ENCODE data around the gene DIP2C.
"Not testable (repeated sequence)": the region's sequence is repeated elsewhere in the genome, so short reads cannot be mapped to it uniquely, and the experiment has no call there.

DIP2C gene

DNA sequence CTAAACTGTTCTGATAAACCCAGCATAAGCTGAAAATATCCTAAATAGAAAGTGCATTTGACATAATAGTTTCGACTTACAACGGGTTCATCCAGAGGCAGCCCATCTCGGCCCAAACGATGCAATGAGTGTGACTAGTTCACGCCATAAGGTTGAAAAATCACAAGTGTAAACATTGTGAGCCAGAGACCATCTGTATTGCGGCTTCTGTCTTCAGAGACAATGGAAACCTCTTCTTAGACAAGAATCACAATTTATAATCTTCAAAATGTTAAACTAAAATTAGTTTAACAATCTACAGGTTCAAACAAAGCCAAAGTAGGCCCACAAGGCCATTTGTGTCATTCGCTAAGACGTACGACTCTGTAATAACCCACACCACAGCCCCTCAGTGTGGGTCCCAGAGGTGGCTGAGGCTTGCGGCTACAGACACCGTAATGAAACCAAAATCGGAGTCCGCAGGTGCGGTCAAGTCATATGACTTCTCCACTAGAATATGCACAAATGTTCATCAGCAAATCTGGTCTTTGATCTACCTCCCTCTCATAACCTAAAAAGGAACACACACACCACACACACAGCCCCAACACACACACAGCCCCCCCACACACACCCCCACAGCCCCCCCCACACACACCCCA lies 81.8 kb downstream of the DIP2C start:
- DNase-seq: no peak

DNA sequence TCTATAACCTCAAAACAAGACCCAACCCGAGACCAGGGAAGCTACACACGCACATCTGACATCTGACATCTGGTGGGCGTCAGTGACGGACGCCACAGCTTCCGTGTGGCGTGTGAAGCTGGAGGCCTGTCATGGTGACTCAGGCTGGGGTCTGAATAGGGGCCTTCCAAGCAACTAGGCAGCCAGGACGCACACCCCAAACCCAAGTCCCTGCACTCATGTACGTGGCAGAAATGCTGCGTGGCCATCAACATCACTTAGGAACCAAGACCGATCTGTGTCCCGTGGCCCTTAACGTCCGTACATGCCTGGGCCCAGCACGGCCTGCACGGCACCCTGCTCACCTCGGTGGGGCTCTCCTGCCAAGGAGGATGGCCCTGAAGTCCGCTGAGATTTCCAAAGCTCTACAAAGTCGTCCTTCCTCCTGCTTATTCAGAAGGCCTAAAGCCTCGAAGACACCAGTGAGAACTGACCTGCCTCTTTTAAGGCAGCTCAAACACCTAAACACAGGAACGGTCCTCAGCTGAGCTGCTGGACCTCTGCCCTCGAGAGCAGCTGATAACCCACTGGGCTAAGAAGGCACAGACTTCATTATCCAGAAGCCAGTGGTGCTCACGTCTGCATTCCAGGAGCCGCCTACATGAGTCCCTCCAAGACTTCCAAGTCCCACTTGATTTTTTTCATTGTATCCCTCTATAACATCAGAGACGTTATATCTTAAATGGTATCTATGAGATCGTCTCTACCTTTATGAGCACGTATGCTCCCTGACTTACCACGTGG lies 82.5 kb downstream of the DIP2C start:
- DNase-seq: no peak

- no peak for DNase-seq
Observed at GRCh38 chr10:605632-606325, 83.7 kb downstream of the DIP2C start.

DNA sequence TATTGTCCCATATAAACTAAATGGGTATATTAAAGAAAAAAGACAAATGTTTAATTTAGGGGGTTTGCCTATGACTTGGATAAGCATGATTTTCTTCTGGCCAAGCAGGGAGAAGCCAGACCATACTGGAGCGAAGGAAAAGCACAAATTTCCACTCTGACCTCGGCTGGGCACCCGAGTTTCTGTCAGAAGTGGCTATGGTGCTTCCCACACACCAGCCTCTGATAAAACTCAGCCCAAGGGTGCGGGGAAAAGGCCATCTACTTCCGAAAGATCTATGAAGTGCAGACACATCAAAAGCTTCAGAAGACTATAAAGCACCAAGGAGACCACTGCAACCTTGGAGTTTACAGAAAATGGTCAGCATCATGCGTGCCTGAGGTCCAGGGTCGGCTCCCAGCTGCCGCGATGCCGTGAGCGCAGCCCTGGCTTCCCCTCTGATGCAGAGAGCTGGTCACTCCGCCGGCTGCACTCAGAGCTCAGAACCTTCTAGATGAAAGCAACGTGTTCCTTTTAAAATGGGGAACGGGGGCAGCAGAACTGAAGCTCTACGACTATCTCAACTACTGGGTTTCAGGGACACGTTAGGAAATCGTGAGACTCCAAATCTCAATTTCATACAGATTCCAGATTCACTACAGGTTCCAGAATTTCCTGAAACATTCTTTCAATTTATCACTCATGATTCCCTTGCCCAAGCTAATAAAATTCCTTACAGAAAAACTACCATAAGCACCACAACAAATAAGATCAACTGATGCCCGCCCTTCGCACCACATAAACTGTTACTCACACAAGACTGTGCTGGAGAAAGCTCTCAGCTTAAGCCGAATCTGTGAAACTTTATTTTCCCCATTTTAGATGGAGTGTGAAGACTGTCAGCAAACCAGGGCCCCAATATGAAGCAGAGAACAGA lies 84.5 kb downstream of the DIP2C start:
- no peak for DNase-seq

DNA sequence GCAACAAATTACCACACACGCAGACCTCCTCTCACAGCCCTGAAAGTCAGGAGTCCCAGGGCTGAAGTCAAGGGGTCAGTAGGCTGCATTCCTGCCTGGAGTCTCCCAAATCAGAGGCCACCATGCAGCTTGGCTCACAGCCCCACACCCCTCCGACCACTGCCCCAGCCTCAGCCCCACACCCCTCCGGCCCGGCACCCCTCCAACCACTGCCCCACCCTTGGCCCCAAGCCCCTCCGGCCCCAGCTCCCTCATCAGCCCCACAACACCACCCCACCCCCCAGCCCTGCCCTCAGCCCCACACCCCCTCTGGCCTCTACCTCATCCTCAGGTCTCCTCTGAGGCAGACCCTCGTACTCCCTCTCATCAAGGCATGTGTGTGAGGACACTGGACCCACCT lies 85.7 kb downstream of the DIP2C start:
- no peak for DNase-seq

GRCh38 chr10:602391-603005 lies 87.0 kb downstream of the DIP2C start:
- DNase-seq: no peak

DNA sequence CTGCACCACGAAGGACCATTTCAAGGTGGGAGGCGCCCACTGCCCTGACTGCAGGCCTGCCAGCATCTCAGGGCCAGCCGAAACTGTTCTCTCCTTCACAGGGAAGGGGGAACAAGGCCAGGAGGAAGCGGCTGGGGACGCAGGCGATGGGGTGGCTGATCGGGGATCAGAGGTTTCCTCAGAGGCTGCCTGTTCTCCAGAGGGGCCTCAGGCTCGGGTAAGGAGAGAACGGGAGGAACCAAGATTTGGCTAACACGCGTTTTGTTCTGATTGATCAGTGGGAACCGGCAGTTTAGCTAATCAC lies 87.9 kb downstream of the DIP2C start:
- no peak for DNase-seq

GRCh38 chr10:600876-601659 lies 88.4 kb downstream of the DIP2C start:
- DNase-seq: no peak

DNA sequence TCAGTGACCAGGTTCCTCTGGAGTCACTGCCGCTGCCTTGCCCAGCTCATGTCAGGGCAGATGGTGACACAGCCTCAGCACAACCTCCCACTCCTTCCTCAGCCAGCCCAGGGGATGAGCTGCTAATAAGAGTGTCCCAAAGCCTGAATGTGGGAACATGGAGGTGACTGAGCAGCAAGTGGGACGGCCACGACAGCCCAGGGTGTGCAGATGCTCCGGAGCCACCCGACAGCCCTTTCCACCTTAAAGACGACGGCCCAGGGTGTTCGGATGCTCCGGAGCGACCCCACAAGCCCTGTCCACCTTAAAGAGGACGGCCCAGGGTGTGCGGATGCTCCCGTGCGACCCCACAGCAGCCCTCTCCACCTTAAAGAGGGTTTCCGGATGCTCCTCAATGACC lies 89.2 kb downstream of the DIP2C start:
- no peak for DNase-seq

GRCh38 chr10:599767-600166 lies 89.7 kb downstream of the DIP2C start:
- no peak for DNase-seq

DNA sequence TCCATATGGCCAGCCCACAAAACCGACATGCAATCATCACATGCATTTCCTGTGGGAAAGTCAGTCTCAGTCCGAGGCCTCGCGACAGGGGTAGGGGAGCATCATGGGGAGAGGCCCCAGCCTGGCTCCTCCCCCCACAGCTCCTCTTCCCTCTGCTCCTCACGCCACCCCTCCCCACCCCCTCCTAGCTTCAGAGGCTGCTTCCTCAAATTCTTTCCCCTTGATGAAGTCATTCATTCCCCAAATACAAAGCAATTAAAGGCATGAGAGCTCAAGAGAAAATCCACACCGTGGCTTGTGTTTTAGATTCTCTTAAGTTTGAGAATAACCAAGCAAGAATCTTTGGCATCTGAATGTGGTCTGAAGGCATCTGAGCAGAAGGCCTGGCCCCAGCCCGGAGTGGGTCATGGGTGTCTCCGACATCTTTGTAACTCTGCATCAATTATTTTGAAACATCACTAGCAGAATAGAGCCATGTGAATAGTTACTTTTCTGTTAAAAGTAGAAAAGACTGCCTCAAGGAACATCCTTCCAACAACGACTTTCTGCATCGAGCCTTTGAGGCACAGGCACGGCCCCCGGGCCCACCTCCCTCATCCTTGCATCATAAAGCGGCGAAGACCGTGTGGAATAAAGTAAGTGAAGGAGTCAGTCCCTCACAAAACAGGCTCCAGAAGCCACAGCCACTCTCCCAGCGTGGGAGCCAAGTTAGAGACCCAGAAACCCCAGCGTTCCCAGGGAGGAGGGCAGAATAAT lies 90.9 kb downstream of the DIP2C start:
- no peak for DNase-seq

- DNase-seq: no peak
Observed at GRCh38 chr10:597976-598375, 91.5 kb downstream of the DIP2C start.

GRCh38 chr10:596725-597345 lies 92.6 kb downstream of the DIP2C start:
- no peak for DNase-seq

- not testable (repeated sequence) for DNase-seq
Observed at GRCh38 chr10:596131-596530, 93.3 kb downstream of the DIP2C start.

DNA sequence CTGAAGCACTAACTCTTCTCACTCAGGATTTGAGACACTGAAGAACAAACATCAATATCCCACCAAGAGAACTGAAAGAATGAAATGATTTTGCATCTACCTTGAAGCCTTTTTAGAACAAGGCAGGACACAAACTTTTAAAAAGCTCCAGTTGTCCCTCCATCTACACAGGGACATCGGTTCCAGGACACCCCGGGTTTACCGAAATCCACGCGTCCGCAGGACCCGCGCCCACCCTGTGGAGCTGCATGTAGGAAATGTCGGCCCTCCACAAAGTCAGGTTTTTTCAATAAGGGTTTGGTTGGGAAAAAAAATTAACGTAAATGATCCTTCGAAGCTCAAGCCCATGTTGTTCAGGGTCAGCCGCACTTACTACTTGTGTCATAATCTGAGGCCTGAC lies 94.0 kb downstream of the DIP2C start:
- no peak for DNase-seq

DNA sequence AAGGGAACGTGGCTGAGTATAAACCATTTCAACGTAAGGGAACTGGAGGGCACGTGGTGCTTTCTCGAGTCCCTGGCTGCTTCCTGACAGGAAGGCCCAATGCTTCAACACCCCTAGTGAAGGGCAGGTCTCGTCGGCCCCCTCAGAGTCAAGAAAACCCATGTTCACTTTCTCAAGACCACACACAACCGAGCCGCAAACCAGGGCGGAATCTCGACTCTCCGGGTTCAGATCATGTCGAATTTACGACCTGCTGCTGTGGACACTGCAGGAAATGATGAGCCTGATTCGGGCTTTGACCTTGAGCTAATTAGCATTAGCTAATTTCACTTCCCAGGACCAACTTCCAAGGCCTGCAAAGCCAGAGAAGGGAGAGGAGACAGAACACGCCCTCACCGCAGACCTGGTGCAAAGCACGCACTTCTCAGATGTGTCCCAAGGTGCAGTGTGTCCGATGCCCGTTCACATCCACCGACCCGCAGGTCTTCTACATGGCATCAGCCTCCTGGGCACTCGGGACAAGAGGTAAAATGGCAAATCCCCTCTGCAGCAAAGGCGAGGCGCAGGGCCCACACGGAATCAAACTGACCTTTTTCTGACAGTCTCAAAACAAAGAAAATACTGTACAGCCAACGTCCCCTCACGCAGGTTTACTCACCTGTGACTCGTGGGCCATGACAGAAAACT lies 94.7 kb downstream of the DIP2C start:
- DNase-seq: no peak

DNA sequence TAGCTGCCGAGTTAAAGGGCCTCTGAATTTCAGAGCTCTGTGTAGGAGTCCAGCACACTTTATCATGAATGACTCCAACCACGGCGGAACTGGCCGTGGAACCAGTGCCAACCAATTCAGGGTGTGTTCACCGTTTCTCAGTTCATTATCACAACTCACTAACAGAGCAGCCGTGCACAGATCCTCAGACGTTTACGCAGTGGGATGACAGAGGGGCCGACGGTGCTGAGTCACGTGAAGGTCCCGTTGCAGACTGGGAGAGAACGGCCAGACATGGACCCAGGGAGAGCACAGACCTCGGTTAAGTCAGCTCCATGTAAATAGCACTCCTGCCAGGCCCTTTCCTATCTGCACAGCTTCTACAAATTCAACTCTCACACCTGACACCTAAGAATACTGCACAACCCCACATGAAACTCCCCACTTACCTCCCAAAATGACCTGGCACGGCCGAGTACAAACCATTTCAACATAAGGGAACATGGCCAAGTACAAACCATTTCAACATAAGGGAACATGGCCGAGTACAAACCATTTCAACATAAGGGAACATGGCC lies 95.5 kb downstream of the DIP2C start:
- no peak for DNase-seq

DNA sequence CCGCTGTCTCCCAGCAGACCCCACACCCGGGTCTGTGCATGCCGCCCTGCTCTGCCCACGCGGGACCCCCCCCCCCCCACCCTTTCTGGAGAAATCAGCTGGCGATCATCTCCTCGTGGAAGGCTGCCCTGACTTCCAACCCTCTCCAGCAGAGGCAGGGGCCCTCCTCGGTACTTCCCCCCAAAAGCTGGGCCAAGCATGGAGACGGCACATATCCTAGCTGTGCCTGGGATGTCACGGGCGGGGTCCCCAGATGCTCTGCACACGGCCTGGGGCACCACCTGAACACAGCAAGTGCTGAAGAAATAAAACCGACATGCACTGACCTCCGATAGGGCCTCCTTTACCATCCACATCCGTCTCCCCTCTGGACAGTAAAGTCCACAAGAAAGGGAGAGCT lies 96.0 kb downstream of the DIP2C start:
- no peak for DNase-seq

- no peak for DNase-seq
Observed at GRCh38 chr10:593016-593415, 96.5 kb downstream of the DIP2C start.

GRCh38 chr10:591646-592045 lies 97.8 kb downstream of the DIP2C start:
- no peak for DNase-seq

Data from T-helper 1 cell (primary cell).